ENCODE measurements around the gene DGKG.

Gene DGKG

GRCh38 chr3:186207515-186207914 lies 154.5 kb downstream of the DGKG start:
- DNase-seq = peak; percentile 27

- no peak for DNase-seq
These were observed 161.3 kb downstream of the DGKG start for GRCh38 chr3:186200726-186201125.

- no peak for DNase-seq
These were observed 163.6 kb downstream of the DGKG start for GRCh38 chr3:186198442-186198841.

- DNase-seq = no peak
These were observed 167.6 kb downstream of the DGKG start for GRCh38 chr3:186194451-186194811.

GRCh38 chr3:186193534-186194450 lies 168.2 kb downstream of the DGKG start:
- no peak for DNase-seq

- no peak for DNase-seq
These were observed 169.2 kb downstream of the DGKG start for GRCh38 chr3:186192823-186193222.

GRCh38 chr3:186189492-186189891 lies 172.5 kb downstream of the DGKG start:
- no peak for DNase-seq

- no peak for DNase-seq
These were observed 174.4 kb downstream of the DGKG start for GRCh38 chr3:186187401-186188275.

- DNase-seq = no peak
These were observed 176.7 kb downstream of the DGKG start for GRCh38 chr3:186185194-186185787.

GRCh38 chr3:186184021-186184420 lies 178.0 kb downstream of the DGKG start:
- DNase-seq = no peak

GRCh38 chr3:186182850-186183249 lies 179.2 kb downstream of the DGKG start:
- DNase-seq = no peak

GRCh38 chr3:186181901-186182300 lies 180.1 kb downstream of the DGKG start:
- no peak for DNase-seq

GRCh38 chr3:186180891-186181481 lies 181.0 kb downstream of the DGKG start:
- DNase-seq = no peak

- no peak for DNase-seq
These were observed 181.9 kb downstream of the DGKG start for GRCh38 chr3:186180151-186180550.

GRCh38 chr3:186178412-186178811 lies 183.6 kb downstream of the DGKG start:
- DNase-seq = no peak

- no peak for DNase-seq
These were observed 185.6 kb downstream of the DGKG start for GRCh38 chr3:186176373-186176990.

- DNase-seq = no peak
These were observed 188.7 kb downstream of the DGKG start for GRCh38 chr3:186173224-186173815.

- DNase-seq = no peak
These were observed 189.7 kb downstream of the DGKG start for GRCh38 chr3:186172353-186172752.

- no peak for DNase-seq
These were observed 190.5 kb downstream of the DGKG start for GRCh38 chr3:186171521-186171920.

GRCh38 chr3:186170516-186170915 lies 191.5 kb downstream of the DGKG start:
- no peak for DNase-seq

GRCh38 chr3:186169379-186169778 lies 192.7 kb downstream of the DGKG start:
- no peak for DNase-seq

- DNase-seq = no peak
These were observed 193.1 kb downstream of the DGKG start for GRCh38 chr3:186168976-186169375.

Measured in stimulated activated CD4-positive, alpha-beta T cell treated with anti-CD3 and anti-CD28 coated beads, Interleukin-1b, Interleukin-23, amount 100 ng/mL, for 48 hours (primary cell).